Right lobe of liver (tissue), 4 donors: ENCODE data around the gene ATRIP.
A peak's percentile ranks its signal among the peaks of the same experiment; 100 is the strongest.

ENCODE experiments used
- POLR2A ChIP-seq: fragments of 450-650 bp; IDR thresholded peaks from one replicate; pipeline ENCODE4 v1.6.1; 2017; ENCODE audit warnings: antibody characterized with exemption, mild to moderate bottlenecking
- TF ChIP-seq, protein P1 (sequence below), 4 donors: fragments of 200-600 bp in 3 of 4; fragments of 450-650 bp in 1 of 4; IDR thresholded peaks; one replicate each; pipeline versions ENCODE4 v1.5.1 to v1.8.0; 2016 to 2022; ENCODE audit warnings: antibody characterized with exemption in 4 of 4, mild to moderate bottlenecking in 2 of 4
- donor health status: DM: no; HTN: no; CAD: no.
- donor health status: DM: no; HTN: no; CAD: no.
- donor health status: DM: no; HTN: yes; CAD: no.

DNA sequence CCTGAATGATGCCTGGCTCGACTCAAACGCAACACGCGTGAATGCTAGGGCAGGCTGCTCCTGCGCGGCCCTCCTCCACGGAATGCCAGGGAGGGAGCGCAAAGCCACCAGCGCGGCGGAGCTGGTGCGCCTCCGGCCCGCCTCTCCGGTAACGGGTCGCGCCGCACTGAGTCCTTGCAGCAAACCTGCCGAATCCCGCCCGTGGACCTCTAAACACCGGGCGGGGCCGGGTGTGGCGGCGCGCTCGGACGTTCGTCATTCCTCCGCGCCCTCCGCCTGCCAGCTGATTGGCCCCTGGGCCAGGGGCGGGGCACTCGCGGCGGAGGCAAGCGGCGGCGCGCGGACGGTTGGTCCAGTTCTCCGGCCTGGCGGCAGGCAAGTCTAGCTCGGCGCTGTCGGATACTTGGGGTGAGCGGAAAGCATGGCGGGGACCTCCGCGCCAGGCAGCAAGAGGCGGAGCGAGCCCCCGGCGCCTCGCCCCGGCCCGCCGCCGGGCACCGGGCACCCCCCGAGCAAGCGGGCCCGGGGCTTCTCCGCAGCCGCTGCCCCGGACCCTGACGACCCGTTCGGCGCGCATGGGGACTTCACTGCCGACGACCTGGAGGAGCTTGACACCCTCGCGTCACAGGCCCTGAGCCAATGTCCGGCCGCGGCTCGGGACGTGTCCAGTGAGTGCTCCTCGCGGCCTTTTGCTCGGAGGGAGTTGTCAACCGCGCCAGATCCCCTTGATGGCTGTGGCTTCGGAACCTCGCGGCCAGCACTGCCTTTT, at the start of gene ATRIP:
- TF ChIP-seq POLR2A: peak; percentile 90
- TF ChIP-seq, protein P1, sequence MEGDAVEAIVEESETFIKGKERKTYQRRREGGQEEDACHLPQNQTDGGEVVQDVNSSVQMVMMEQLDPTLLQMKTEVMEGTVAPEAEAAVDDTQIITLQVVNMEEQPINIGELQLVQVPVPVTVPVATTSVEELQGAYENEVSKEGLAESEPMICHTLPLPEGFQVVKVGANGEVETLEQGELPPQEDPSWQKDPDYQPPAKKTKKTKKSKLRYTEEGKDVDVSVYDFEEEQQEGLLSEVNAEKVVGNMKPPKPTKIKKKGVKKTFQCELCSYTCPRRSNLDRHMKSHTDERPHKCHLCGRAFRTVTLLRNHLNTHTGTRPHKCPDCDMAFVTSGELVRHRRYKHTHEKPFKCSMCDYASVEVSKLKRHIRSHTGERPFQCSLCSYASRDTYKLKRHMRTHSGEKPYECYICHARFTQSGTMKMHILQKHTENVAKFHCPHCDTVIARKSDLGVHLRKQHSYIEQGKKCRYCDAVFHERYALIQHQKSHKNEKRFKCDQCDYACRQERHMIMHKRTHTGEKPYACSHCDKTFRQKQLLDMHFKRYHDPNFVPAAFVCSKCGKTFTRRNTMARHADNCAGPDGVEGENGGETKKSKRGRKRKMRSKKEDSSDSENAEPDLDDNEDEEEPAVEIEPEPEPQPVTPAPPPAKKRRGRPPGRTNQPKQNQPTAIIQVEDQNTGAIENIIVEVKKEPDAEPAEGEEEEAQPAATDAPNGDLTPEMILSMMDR (IDR thresholded peaks at IDR 0.05): peak in 1 of 4 donors; percentile 7
